HG02870 (cell line): Measurements from ENCODE around the gene PTH2R.
"Not testable (repeated sequence)": the region's sequence is repeated elsewhere in the genome, so short reads cannot be mapped to it uniquely, and the experiment has no call there.

ENCODE experiments used
- ATAC-seq: cut with Tn5 transposase; IDR thresholded peaks from one replicate; pipeline ENCODE4 v1.9.1; 2021; ENCODE audit warnings: mild to moderate bottlenecking, moderate library complexity; ENCODE audit not compliant: unreplicated experiment

PTH2R gene

GRCh38 chr2:208482453-208483015, 75.9 kb downstream of the PTH2R start:
- ATAC-seq: not testable (repeated sequence)

DNA sequence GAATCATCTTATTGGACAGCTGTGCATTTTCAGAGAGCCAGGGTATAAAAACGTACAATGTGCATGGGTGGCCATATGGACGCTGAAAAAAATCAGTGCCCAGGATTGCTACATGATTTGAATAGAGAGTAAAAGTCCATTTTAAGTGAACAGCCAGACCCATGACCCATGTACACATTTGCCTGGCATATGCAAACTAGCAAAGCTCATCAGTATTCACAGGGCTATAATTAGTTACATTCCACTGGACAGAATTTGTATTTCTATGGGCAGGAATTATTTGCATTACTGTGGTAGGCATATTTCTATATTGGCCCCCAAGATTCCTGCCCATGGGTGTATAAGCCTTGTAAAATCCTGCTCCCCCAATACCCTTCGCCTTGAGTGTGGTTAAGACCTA, 78.8 kb downstream of the PTH2R start:
- ATAC-seq: no peak

- no peak for ATAC-seq
These were observed 82.3 kb downstream of the PTH2R start for GRCh38 chr2:208488686-208489564.

DNA sequence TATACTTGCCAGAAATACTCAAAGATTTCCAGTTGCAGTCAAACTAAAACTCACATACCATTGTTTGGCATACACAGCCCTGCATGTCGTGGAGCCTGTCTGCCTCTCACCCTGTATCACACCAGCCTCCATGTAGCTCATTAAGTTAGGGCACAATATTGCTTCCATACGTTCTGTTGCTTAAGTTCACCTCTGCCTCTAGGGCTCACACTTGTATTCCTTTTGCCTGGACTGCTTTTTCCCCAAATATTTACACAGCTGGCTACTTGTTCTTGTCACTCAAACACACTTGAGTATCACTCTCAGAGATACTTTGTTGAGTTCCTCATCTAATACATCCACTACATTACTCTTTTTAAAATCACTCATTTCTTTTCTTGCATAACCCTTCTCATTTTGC, 83.1 kb downstream of the PTH2R start:
- ATAC-seq: no peak

DNA sequence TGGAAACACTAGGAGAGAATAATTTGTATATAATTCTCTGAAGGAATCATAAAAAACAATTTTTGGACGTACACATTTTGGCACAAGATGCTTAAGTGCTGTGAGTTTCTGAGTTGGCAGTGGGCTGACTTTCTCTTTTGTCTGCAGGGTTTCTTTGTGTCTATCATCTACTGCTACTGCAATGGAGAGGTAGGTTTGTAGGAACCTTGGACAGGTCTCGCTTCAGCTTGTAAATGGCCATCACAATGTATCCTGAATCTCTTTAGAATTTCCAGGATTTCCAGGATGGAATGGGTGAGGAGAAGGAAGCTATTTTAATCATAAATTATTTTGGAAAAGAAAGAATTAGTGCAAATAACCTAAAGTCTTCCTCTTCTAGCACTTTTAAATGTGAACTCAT, 83.9 kb downstream of the PTH2R start:
- no peak for ATAC-seq

GRCh38 chr2:208491641-208492040, 85.0 kb downstream of the PTH2R start:
- ATAC-seq: no peak

- no peak for ATAC-seq
These were observed 85.5 kb downstream of the PTH2R start for GRCh38 chr2:208492069-208492468.

DNA sequence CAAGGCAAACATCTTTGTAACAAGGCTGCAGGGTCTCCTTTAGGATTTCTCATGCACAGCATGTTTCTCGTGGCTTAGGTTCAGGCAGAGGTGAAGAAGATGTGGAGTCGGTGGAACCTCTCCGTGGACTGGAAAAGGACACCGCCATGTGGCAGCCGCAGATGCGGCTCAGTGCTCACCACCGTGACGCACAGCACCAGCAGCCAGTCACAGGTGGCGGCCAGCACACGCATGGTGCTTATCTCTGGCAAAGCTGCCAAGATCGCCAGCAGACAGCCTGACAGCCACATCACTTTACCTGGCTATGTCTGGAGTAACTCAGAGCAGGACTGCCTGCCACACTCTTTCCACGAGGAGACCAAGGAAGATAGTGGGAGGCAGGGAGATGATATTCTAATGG, 86.6 kb downstream of the PTH2R start:
- no peak for ATAC-seq

- no peak for ATAC-seq
These were observed 89.5 kb downstream of the PTH2R start for GRCh38 chr2:208496129-208496528.

DNA sequence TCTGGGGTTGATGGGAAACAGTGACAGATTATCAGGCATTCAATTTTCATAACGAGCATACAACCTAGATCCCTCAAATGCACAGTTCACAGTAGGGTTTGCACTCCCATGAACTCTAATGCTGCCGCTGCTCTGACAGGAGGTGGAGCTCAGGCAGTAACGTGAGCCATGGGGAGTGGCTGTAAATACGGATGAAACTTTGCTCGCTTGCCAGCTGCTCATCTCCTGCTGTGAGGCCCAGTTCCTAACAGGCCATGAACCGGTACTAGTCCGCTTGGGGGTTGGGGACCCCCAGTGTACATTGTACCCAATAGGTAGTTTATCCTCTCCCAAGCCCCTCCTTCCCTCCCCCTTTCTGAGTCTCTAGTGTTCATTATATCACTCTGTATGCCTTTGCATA, 94.6 kb downstream of the PTH2R start:
- ATAC-seq: no peak

- ATAC-seq: no peak
These were observed 95.7 kb downstream of the PTH2R start for GRCh38 chr2:208502288-208502687.

DNA sequence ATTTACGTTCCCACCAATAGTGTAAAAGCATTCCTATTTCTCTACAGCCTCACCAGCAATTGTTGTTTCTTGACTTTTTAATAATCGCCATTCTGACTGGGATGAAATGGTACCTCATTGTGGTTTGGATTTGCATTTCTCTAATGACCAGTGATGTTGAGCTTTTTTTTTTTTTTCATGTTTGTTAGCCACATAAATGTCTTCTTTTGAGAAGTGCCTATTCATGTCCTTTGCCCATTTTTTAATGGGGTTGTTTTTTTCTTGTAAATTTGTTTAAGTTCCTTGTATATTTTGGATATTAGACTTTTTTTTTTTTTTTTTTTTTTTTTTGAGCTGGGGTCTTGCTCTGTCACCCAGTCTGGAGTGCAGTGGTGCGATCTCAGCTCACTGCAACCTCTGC, 98.8 kb downstream of the PTH2R start:
- not testable (repeated sequence) for ATAC-seq

GRCh38 chr2:208509586-208509985, 103.0 kb downstream of the PTH2R start:
- ATAC-seq: no peak

GRCh38 chr2:208511016-208511415, 104.4 kb downstream of the PTH2R start:
- no peak for ATAC-seq

DNA sequence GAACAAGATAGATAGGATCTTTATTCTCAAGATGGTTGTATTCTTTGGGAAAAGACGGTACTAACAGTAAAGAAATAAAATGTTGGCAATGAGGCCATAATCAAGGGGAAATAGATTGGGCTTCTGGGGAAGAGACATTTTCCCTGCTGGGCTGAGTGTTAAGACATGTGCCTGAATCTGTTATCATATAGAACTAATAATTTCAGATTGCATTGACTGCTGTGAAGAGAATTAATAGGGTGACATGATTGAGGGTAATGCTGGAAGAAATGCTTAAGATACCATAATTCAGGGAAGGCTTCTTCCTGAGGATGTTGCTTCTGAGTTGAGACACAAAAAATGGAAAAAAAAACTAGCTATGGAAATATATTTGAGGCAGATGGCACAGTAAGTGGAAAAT, 105.0 kb downstream of the PTH2R start:
- ATAC-seq: no peak

DNA sequence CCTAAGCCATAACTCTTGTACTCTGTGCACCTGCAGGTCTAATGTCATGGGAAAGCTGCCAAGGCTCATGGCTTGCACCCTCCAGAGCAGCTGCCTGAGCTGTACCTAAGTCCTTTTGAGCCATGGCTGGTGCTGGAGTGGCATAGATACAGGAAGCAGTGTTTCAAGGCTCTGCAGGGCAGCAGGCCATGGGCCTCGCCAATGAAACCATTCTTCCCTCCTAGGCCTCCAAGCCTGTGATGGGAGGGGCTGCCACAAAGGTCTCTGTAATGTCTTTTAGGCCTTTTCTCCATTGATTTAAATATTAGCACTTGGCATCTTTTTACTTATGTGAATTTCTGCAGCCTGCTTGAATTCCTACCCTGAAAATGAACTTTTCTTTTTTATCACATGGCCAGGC, 108.5 kb downstream of the PTH2R start:
- no peak for ATAC-seq

DNA sequence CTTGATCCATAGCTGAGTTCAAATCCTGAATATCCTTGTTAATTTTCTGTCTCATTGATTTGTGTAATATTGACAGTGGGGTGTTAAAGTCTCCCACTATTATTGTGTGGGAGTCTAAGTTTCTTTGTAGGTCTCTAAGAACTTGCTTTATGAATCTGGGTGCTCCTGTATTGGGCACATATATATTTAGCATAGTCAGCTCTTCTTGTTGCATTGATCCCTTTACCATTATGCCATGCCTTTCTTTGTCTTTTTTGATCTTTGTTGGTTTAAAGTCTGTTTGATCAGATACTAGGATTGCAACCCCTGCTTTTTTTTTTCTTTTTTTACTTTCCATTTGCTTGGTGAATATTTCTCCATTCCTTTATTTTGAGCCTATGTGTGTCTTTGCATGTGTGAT, 116.5 kb downstream of the PTH2R start:
- ATAC-seq: not testable (repeated sequence)

DNA sequence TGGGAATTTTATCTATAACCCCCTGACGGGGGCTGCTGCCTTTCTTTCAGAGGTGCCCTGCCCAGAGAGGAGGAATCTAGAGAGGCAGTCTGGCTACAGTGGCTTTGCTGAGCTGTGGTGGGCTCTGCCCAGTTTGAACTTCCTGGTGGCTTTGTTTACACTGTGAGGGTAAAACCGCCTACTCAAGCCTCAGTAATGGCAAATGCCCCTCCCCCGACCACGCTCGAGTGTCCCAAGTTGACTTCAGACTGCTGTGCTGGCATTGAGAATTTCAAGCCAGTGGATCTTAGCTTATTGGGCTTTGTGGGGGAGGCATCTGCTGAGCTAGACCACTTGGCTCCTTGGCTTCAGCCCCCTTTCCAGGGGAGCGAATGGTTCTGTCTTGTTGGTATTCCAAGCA, 118.6 kb downstream of the PTH2R start:
- not testable (repeated sequence) for ATAC-seq

DNA sequence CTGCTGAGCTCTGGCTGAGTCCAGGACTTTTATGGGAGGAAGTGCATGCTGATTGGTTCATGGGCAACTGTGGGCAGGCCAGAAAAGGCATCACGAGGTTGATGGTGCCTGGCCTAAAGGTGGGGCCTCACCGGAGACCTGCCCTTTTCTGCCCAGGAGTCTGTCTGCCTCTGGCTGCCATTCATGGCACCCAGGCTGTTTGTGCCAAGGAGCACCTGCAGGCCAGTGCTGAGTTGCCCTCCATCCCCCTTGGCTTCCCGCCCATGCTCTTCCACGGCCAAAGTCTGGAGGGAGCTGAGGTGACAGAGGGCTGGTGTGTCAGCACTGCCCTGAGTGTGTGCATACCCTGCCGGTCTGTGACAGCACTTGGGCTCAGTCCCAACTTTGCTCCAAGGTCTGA, 123.2 kb downstream of the PTH2R start:
- no peak for ATAC-seq

GRCh38 chr2:208531361-208531760, 124.8 kb downstream of the PTH2R start:
- peak; percentile 78 for ATAC-seq

- ATAC-seq: not testable (repeated sequence)
These were observed 129.0 kb downstream of the PTH2R start for GRCh38 chr2:208535578-208535977.

- ATAC-seq: no peak
These were observed 134.9 kb downstream of the PTH2R start for GRCh38 chr2:208541461-208541988.
